ENCODE results near the gene MFSD8.
"Not testable (repeated sequence)": the region's sequence is repeated elsewhere in the genome, so short reads cannot be mapped to it uniquely, and the experiment has no call there.

The MFSD8 gene, protein sequence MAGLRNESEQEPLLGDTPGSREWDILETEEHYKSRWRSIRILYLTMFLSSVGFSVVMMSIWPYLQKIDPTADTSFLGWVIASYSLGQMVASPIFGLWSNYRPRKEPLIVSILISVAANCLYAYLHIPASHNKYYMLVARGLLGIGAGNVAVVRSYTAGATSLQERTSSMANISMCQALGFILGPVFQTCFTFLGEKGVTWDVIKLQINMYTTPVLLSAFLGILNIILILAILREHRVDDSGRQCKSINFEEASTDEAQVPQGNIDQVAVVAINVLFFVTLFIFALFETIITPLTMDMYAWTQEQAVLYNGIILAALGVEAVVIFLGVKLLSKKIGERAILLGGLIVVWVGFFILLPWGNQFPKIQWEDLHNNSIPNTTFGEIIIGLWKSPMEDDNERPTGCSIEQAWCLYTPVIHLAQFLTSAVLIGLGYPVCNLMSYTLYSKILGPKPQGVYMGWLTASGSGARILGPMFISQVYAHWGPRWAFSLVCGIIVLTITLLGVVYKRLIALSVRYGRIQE

DNA sequence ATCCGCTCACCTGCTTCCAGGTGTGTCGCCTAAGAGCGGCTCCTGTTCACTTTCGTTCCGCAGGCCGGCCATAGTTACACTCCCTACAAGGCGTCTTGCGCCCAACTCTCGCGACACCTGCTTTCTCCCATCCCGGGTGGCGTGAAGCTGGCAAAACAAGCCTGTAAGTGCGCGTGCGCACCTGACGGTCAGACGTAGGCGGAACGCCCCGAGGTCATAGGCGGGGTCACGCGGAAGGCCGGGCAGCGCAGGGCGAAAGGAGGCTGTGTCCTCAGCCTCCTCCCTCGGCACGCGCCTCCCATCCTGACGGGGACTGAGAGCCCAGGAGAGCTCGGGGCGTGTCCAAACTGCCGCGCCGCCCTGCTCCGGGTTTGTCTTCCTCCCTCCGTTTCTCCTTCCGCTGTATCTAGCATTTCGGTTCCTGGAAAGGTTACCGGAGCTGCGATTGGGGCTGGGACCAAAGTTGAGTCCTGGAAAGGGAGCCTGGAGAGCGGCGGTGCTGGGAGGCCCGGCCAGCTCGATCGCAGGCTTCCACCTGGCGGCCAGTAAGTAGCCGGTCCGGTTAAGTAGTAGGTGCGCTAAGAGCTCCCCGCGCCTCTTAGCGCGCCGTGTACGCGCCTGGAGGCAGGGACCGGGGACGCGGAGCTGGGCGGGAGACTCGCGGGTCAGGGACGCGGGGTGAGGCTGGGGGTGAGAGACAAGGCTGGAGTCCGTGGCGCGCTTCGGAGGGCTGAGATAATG lies at the start of gene MFSD8, which contains the start of gene ABHD18:
Gene MFSD8 (minus strand): TSS at position 112 of the 741 bp plus-strand sequence. CDS start 40 bp downstream, at position 72.
Gene ABHD18 (plus strand): TSS at position 345 of the 741 bp plus-strand sequence. CDS start 17,550 bp downstream, outside the sequence.
- peak; percentile 100 for DNase-seq

DNA sequence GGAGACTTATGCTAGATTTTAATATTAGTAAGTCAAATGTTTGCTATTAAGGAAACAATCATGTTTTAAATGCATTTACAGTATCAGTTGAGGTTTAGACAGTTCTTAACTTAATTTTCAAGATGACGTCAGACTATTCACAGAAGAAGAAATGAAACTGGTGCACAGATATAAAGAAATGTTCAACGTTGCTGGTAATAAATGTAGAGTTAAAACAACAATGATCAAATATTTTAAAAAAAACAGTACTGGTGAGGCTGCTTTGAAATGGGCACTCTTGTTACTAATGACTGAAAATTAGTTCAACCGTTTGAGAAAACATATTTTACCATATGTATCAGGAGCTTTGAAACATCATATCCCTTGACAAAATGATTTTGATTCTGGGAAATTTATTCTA lies 44.5 kb upstream of the MFSD8 start:
- DNase-seq: no peak

DNA sequence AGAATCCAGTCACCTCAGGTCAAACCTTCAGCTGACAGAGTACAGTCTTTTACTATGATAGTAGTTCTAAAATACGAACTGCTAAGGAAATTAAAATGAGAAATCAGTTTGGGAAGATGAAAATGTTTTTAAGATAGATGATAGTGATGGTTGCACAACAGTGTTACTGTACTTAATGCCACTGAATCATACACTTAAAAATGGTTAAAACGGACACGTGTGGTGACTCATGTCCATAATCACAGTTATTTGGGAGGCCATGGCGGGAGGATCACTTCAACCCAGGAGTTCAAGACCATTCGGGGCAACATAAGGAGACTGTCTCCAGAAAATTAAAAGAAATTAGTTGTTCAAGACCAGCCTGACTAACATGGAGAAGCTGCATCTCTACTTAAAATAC lies 41.6 kb upstream of the MFSD8 start:
- DNase-seq: no peak

DNA sequence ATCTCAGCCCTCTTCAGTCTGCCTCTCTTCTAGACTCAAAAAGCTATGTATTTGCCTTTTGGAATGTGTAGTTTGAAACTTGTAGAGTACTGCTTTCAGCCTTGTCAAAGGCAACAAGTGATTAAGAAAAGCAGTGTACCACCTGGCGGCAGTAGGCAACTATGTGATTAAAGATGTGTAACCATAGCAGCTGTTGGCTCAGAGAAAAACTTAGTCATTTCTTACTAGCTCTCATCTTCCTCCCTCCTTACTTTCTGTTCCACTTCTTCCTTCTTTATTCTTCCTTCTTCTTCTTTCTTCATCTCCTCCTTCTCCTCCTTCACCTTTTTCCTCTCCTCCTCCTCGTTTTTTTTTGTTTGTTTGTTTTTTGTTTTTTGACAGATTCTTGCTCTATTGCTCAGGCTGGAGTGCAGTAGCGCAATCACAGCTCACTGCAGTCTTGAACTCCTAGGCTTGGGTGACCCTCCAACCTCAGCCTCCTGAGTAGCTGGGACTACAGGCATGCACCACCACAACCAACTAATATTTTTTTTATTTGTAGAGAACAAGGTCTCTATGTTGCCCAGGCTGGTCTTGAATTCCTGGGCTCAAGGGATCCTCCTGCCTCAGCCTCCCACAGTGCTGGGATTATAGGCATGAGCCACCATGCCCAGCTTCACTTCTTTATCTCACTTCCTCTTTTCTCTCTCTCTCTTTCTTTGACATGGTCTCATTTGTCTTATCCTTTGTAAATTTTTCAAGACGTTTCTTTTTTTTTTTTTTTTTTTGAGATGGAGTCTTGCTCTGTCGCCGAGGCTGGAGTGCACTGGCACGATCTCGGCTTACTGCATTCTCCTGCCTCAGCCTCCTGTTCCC lies 32.8 kb upstream of the MFSD8 start:
- no peak for DNase-seq

DNA sequence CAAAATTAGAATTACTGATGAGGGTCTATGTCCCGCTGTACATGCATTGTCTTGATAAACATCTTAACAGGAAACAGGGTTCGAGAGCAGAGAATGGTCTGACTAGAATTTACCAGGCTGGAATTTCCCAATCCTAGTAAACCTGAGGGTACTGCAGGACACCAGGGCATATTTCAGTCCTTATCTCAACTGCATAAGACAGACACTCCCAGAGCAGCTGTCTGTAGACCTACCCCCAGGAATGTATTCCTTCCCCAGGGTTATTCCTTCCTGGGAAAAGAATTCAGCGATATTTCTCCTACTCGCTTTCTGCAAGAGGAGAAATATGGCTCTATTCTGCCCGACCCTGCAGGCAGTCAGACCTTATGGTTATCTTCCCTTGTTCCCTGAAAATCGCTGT lies 31.5 kb upstream of the MFSD8 start:
- DNase-seq: not testable (repeated sequence)

DNA sequence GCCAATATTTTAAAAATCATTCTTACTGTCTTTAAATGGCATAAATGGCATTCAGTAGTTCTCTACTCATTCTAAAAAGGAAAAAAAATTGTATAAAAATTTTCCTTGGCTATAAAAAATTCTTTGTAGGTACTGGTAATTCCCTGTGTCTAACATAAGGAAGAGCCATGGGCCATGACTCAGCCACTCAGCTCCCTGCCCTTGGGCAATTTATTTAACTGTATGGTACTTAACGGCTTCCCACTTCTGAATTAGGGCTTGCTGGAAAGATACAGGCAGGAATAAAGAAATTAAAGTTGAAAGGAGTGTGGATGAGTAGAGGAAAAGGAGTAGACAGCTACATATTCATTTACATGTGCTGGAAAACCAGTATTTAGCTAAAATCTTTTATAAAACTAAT lies 30.8 kb upstream of the MFSD8 start:
- DNase-seq: no peak

DNA sequence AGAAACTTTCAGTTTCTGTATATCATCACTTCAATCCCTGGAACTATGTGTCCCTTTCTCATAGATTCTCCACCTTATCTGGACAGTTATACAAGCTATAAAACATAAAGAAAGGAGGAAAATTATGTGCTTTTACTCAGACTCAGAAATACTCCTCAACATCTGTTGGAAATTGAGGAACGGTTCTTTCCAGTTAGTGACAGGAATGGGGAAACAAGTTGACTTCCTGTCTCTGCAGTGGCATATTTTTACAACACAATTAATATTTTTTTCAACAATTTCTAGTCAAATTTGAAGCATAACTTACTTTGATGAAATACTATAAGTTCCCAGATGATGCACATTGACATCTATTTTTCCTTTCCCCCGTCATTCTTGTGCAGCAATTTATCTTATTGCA lies 28.2 kb upstream of the MFSD8 start:
- no peak for DNase-seq

DNA sequence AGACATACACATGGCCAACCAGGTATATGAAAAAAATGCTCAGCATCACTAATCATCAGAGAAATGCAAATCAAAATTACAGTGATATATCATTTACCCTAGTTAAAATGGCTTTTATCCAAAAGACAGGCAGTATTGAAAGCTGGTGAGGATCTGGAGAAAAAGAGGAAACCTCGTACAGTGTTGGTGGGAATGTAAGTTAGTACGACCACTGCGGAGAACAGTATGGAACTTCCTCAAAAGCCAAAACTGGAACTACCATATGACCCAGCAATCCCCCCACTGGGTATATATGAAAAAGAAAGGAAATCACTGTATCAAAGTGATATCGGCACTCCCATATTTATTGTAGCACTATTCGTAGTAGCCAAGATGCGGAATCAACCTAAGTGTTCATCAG lies 23.7 kb upstream of the MFSD8 start:
- no peak for DNase-seq

DNA sequence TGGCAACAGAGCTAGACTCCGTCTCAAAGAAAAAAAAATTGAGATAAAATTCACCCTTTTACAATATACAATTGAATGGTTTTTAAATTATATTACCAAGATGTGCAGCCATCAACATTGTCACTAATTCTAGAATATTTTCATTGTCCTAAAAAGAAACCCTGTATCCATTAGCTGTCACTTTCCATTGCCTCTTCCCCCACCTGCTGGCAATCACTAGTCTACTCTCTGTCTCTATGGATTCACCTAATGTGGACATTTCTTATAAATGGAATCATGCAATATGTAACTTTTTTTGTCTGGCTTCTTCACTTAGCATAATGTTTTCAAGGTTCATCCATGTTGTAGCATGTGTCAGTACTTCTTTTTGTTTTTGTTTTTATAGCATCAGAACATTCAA lies 21.0 kb upstream of the MFSD8 start:
- DNase-seq: no peak

DNA sequence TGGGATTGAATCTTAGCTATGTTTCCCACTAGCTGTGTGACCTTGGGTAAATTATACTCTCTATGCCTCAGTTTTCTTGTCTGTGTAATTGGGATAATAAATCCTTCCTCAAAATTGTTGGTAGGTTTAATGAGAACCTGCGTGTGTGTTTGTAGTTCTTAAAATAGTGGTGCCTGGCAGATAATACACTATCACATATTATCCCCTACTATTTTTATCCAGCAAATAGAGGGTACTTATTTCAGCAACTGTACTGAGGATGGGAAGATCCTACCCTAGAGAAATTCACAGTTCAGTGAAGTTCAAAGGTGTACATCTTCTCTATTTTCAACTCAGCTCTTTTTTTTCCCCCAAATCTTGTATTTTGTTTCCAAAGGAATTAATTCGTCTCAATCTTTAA lies 17.5 kb upstream of the MFSD8 start:
- no peak for DNase-seq

DNA sequence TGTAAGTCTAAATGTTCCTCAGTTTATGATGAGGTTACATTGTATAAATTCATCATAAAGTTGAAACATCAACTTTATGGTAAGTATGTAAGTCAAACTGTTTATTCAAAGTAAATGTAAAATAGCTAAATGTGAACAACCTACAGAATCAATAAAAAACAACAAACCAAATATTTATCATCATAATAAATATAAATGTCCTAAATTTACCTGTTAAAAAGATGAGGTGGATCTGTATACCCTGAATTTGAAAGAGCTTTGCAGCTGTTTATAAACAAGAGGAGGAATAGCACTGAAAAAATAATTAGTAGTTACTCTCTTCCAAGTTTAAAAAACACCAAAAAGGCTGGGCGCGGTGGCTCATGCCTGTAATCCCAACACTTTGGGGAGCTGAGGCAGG lies 14.0 kb upstream of the MFSD8 start:
- DNase-seq: no peak

DNA sequence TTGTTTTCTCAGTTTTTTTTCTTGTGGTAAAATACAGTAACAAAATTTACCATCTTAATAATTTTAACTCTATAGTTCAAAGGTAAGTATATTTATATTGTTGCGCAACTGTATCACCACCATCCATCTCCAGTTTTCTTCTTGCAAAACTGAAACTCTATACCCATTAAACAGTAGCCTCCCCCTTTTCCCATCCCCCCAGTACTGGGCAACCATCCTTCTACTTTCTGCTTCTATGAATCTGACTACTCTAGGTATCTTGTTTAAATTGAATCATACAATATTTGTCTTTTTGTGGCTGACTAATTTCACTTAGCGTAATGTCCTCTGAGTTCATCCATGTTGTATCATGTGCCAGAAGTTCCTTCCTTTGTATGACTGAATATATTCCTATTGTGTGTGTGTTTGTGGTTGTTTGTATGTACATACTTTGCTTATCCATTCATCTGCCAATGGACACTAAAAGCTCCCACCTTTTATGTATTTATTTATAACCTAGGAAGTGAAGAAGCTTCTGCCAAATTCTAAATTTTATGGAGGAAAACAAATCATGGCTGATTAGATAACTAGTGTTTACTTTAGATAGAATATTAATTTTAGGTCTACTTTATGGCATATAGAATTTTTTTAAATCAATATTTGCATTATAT lies 10.3 kb upstream of the MFSD8 start:
- DNase-seq: no peak

DNA sequence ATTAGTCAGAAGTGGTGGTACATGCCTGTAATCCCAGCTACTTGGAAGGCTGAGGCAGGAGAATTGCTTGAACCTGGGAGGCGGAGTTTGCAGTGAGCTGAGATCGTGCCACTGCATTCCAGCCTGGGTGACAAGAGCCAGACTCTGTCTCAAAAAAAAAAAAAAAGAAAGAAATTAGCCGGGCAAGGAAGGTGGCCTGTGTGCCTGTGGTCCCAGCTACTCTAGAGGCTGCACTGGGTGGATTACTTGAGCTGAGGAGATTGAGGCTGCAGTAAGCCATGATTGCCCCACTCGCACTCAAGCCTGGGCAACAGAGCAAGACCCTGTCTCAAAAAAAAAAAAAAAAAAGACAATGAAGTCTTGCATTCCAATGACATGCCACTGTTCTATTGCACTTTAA lies 6.0 kb upstream of the MFSD8 start:
- peak; percentile 65 for DNase-seq

DNA sequence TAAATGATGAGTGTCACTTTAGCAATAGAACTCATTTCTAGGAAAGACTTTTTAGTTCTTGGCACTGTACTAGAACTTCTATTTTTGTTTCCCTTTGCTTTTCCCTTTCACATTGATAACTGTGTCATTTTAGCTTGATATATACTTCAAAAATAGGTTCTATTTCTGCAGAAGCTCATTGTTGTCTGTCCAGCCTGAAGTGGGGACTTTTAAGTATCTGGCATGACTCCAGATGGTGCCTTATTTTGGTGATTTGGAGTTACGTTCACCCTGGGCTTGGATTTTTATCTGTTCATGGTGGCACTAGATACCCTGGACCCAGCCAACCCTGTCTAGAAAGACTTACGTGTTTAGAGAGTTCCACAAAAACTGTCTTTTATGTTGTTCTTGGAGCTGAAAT lies 3.6 kb upstream of the MFSD8 start:
- DNase-seq: no peak

DNA sequence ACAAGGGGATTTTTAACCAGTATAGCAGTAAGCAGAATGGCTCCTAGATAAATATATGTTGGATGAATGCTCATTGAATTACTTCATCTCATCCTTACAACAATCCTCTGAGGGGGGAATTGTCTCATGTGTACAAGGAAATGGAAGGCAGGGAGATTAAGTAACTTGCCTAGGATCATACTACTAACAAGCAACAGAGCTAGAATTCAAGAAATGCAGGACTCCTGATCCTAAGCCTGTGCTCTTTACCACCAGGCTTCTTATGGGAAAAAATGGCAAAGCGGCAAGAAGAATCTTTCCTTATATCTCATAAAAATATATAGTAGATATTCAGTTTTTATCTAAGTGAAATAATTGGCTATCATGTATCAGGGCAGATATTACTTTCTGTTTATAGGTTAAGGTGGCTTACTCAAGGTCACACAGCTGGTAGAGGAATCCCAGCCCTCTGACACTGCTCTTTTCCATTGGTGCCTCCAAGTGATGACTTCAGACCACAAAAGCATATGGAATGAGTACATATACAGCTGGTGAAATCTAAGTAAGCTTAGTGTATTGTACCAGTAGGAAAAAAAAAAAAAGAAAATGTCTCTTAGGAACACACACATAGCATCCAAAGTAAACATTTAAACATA lies 2.3 kb upstream of the MFSD8 start:
- no peak for DNase-seq

DNA sequence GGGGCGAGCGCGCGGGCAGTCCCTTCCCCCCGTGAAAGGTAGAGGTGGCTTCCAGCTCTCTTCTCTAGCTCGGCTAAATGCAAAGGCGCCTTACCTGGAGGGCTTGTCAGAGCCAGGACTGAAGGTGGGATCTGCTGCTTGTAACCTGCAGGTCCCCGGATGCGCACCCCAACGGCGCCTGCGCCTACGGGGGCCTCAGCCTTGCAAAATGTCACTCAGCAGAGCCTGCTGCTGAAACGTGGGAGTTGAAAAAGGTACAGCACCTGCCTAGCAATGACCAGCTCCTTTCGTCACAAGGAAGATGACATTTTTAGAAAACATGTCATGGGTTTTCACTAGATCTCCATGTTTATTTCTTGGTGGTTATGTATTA lies 816 bp upstream of the MFSD8 start:
- DNase-seq: peak; percentile 82

DNA sequence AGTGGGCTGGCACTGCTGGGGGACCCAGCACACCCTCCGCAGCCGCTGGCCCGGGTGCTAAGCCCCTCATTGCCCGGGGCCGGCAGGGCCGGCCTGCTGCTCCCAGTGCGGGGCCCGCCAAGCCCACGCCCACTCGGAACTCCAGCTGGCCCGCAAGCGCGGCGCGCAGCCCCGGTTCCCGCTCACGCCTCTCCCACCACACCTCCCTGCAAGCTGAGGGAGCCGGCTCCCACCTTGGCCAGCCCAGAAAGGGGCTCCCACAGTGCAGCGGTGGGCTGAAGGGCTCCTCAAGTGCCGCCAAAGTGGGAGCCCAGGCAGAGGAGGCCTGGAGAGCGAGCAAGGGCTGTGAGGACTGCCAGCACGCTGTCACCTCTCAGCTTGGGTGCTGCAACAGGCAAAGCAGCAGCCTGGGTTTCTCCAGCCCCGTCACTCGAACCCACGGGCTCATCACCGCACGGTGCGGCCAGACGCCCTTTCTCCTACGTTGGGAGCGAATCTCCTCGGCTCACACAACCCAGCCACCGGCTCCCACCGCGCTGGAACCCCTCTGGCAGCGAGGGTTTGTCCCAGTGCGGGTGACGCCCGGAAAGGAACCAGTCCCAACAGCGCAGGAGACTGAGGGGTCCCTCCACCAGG lies 429 bp downstream of the MFSD8 start:
- not testable (repeated sequence) for DNase-seq

DNA sequence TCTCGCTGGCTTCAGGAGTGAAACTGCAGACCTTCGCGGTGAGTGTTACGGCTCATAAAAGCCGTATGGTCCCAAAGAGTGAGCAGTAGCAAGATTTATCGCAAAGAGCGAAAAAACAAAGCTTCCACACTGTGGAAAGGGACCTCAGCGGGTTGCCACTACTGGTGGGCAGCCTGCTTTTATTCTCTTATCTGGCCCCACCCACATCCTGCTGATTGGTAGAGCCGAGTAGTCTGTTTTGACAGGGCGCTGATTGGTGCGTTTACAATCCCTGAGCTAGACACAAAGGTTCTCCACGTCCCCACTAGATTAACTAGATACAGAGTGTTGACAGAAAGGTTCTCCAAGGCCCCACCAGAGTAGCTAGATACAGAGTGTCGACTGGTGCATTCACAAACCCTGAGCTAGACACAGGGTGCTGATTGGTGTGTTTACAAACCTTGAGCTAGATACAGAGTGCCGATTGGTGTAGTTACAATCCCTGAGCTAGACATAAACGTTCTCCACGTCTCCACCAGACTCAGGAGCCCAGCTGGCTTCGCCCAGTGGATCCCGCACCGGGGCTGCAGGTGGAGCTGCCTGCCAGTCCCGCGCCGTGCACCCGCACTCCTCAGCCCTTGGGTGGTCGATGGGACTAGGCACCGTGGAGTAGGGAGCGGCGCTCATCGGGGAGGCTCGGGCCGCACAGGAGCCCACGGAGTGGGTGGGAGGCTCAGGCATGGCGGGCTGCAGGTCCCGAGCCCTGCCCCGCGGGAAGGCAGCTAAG lies 1.2 kb downstream of the MFSD8 start:
- DNase-seq: not testable (repeated sequence)

DNA sequence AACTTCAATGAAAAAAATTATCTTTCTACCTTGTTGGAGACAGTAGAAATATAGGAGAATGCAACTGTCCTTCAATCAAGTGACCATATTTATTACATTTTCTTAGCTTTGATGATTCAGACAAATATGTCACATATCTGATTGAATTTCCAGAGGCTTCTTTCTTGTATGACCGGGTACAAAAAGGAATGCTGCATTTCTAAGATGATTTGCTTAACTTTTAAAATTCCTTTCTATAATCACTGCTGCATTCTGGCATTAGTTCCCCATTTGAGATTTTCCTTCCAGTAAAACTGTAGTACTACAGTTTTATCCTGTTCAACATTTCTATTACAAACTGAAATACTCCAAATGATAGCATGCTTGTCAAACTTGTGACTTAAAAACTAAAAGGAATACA lies 5.2 kb downstream of the MFSD8 start:
- DNase-seq: no peak

DNA sequence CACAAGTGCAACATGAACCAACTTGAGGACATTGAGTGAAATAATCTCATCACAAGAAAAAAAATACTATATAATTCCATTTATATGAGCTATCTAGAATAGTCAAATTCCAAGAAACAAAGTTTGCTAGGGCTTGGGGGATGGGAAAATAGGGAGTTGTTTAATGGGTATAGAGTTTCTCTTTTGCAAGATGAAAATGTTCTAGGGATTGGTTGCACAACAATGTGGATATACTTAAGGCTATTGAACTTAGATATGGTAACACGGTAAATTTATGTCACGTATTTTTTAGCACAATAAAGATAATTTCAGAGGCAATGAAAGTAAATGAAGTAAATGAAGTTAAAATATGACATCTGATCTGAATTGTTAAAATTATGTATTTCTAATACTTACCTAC lies 7.9 kb downstream of the MFSD8 start:
- DNase-seq: no peak

DNA sequence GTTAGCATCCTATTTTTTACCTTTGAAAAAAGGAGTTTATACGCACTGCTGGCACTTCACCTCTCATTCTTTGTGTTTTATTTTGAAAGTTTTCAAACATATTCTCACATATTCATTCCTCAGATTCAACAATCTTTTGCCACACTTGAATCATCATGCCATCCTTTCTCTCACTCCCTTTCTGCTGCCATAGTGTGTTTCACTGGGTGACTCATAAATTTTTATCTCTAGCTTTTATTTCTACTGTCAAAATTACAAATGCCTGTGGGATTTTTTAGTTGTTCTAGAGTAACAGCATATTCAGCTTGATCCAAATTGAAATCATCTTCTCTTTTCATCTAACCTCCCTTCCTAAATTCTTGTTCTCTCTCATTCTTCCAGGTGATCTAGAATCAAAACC lies 28.0 kb downstream of the MFSD8 start:
- DNase-seq: no peak

All from islet precursor cell (in vitro differentiated cells).